Skeletal muscle tissue (tissue), 4 donors: ENCODE results near the gene DENND1C. TPM values are rescaled to one million over a fixed set of nuclear protein-coding genes. Genes with fewer than 3 reads are reported as not detected.
A peak's percentile ranks its signal among the peaks of the same experiment; 100 is the strongest.

Experiments
- H3K27ac ChIP-seq: one replicate; pipeline ENCODE4 v1.7.0; 2013; ENCODE audit warnings: mild to moderate bottlenecking, low read depth, low read length, inconsistent platforms
- H3K27me3 ChIP-seq, 3 donors: one replicate each; pipeline ENCODE4 v1.7.0; 2013; ENCODE audit warnings: low read length in 3 of 3; ENCODE audit not compliant: control insufficient read depth in 3 of 3, insufficient read depth in 3 of 3
- H3K36me3 ChIP-seq, 3 donors: one replicate each; pipeline ENCODE4 v1.7.0; 2013; ENCODE audit warnings: low read length in 3 of 3; ENCODE audit not compliant: control insufficient read depth in 3 of 3, insufficient read depth in 3 of 3
- H3K4me1 ChIP-seq, 3 donors: one replicate each; pipeline ENCODE4 v1.7.0; 2013; ENCODE audit warnings: low read length in 3 of 3, mild to moderate bottlenecking in 3 of 3; ENCODE audit not compliant: control insufficient read depth in 3 of 3, insufficient read depth in 3 of 3
- H3K4me3 ChIP-seq, 3 donors: one replicate each; pipeline ENCODE4 v1.7.0; 2013; ENCODE audit warnings: low read length in 3 of 3
- H3K9ac ChIP-seq, 3 donors: one replicate each; pipeline ENCODE4 v1.7.0; 2013; ENCODE audit warnings: low read length in 3 of 3, mild to moderate bottlenecking in 3 of 3, moderate library complexity in 2 of 3, low read depth in 1 of 3
- H3K9me3 ChIP-seq, 3 donors: one replicate each; pipeline ENCODE4 v1.7.0; 2013; ENCODE audit warnings: low read length in 3 of 3; ENCODE audit not compliant: control insufficient read depth in 3 of 3
- total RNA-seq: library from RNA; depleted of rRNA; stranded (reverse); fragments of >200 nt; gene quantifications from one replicate; pipeline ENCODE4 v1.2.3, GENCODE V29; 2014
- donor health status: Osteomylitis.

DENND1C gene
- total RNA-seq, 1 donor from 2014 or later, result not detected

DNA sequence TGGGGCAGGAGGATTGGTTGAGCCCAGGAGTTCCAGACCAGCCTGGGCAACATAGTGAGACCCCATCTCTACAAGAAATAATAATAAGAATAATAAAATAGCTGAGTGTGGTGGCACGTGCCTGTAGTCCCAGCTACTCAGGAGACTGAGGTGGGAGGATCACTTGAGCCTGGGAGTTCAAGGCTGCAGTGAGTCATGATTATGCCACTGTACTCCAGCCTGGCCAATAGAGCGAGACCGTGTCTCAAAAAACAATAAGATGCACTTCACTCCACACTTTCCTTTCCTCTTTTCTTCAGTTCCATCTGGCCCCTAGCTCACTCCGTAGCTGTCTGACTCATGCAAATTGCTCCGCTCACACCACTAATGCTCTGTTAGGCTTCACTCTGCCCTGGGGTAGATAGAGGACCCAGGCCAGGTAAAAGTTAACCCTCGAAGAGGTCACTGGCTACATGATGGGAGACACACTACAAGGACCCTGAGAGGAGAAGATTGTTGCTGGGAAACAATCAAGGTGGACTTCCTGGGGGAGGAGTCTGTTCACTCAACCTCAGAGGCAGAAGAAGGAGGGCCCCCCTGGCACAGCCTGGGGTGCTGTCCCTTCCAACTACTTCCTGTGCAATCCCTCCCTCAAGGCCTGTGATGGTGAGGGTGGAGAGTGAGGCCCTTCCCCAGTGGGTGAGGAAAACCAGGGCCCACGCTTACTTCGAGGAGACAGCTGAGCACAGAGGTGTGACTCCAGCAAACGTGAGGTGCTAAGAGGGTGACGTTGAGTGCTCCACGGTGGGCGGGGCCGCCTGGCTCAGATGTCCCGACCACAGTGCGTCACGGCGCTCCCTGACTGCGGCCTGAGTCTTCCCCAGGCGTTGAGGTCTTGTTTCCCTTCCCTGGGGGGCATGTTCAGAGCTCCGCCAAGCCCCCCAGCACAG is 40.4 kb upstream of the DENND1C start:
- no peak overlapping the region for H3K27ac ChIP-seq
- H3K4me1 ChIP-seq, result peaks cover 1 to 9% (median 5%) of the 10 kb centered on the region in 3 donors
- H3K4me3 ChIP-seq, result no peak overlapping the region

DNA sequence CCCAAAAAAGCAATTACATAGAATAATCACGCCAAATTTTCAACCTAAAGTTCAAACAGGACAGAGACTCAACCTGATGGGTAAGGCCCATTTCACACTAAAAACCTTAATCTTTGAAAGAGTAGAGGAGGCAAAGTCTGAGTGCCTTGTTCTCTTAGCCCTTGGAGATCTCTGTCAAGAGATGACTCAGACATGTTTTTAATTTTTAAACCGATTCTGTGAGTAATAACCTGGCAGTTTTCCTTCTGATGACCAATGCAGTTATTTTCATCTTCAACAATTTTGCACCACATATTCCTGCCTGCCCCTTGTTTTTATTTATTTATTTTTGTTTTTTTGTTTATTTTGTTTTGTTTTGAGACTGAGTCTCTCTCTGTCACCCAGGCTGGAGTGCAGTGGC is 37.7 kb upstream of the DENND1C start:
- Histone ChIP-seq H3K9ac (no peak overlapping the region), H3K4me1 (peaks cover 11 to 18% (median 13%) of the 10 kb centered on the region in 3 donors), H3K9me3 (no peaks in the 10 kb centered on the region), H3K4me3 (no peak overlapping the region), H3K27me3 (peaks cover 0 to 16% (median 0%) of the 10 kb centered on the region in 3 donors), H3K36me3 (no peaks in the 10 kb centered on the region), H3K27ac (no peak overlapping the region)

More for the DNA sequence above, 40.4 kb upstream of the DENND1C start:
- H3K36me3 ChIP-seq, result no peaks in the 10 kb centered on the region
- peaks cover 0 to 7% (median 0%) of the 10 kb centered on the region in 3 donors for H3K27me3 ChIP-seq
- H3K9ac ChIP-seq, result no peak overlapping the region
- H3K9me3 ChIP-seq, result no peaks in the 10 kb centered on the region

DNA sequence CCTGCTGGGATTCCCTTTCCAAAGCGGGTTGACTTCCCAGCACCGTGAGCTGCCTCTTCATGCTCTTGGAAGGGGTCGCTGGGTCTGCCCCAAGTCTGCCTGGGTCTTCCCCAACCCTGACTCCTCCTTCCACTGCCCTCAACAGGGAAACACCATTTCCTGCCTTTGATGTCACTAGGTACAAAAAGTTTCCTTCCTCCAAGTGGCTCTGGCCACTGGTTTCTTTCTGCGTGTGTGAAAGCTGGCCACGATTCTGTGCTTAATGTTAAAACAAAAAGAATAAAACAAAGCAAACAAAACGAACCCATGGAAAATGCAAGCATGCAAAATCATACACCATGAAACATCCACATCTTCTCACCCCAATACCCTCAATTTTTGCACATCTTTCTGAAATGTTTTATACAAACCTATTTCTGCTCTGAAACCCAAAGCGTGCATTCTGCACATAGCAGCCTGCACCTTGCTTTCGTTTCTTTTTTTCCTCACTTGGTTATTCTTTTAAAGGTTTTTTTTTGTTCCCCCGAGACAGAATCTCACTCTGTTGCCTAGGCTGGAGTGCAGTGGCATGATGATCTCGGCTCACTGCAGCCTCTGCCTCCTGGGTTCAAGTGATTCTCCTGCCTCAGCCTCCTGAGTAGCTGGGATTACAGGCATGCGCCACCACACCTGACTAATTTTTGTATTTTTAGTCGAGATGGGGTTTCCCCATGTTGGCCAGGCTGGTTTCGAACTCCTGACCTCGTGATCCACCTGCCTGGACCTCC is 36.7 kb upstream of the DENND1C start:
- peaks cover 0 to 16% (median 0%) of the 10 kb centered on the region in 3 donors for H3K27me3 ChIP-seq
- no peak overlapping the region for H3K9ac ChIP-seq
- H3K36me3 ChIP-seq, result no peaks in the 10 kb centered on the region
- H3K4me3 ChIP-seq, result no peak overlapping the region
- no peaks in the 10 kb centered on the region for H3K9me3 ChIP-seq
- peaks cover 11 to 18% (median 13%) of the 10 kb centered on the region in 3 donors for H3K4me1 ChIP-seq
- H3K27ac ChIP-seq, result no peak overlapping the region

DNA sequence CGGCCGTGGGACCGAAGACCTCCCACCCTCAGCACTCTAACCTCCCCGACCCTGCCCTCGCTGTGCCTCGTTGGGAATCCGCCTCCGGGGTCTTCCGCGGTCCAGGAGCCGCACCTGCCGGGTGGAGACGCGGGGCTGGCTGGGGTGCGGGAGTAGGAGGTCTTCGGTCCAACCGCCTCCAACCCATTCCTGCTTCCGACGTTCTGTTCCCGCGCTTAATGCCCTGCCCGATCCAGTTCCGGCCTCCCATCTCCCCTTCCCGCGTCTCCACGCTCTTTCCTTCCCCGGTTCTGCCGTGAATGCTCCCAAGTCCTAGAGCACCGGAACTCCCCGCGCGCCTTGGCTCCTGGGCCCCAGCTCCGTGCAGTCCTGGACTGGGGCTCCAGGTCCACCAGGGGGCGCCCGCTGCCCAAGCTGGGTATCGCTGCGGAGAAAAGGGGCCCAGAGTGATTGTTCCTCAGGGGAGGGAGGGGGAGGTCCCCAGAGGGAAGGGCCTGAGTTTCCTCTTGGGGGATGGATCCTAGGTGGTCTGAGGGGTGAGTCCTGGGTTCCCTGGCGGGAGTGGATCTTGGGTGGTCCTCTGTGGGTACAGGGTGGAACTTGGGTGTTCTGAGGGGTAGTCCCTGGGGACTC is 35.2 kb upstream of the DENND1C start:
- Histone ChIP-seq H3K36me3 (no peaks in the 10 kb centered on the region), H3K27me3 (peaks cover 0 to 14% (median 0%) of the 10 kb centered on the region in 3 donors), H3K9me3 (no peaks in the 10 kb centered on the region), H3K27ac (peak overlapping the region; percentile 58), H3K9ac (peak overlapping the region; percentile 77 to 81 (median 79)), H3K4me1 (peaks cover 11 to 18% (median 13%) of the 10 kb centered on the region in 3 donors), H3K4me3 (peak overlapping the region; percentile 79 to 89 (median 82))

DNA sequence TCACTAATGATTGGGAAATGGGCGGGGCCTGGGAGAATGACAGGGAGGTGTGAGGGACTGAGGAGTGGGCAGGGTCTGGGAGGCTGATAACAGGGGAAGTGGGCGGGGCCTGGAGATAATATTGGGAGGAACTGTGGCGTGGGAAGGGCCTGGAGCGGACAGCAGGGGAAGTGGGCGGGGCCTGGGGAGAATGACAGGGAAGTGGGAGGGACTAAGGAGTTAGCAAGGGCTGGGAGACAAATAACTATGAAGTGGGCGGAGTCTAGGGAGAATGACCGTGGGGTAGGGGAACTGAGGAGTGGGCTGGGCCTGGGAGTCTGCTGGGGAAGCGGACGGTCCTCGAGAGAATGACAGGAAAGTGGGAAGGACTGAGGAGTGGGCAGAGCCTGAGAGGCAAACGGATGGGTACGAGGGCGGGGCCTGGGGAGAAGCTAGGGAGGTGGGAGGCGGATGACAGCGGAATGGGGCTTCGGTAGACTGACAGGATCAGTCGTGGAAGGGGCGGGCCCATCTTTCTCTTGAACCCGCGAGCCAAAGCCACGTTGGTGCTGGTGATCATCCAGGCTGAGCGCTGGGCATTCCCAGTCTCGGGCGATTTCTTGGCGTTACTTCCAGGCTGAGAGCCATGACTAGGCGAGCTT is 34.6 kb upstream of the DENND1C start:
- Histone ChIP-seq H3K36me3 (no peaks in the 10 kb centered on the region), H3K9me3 (no peaks in the 10 kb centered on the region), H3K27ac (peak overlapping the region; percentile 58), H3K9ac (peak overlapping the region; percentile 77 to 81 (median 79)), H3K27me3 (peaks cover 0 to 14% (median 0%) of the 10 kb centered on the region in 3 donors), H3K4me3 (peak overlapping the region; percentile 79 to 89 (median 82)), H3K4me1 (peaks cover 11 to 18% (median 13%) of the 10 kb centered on the region in 3 donors)

DNA sequence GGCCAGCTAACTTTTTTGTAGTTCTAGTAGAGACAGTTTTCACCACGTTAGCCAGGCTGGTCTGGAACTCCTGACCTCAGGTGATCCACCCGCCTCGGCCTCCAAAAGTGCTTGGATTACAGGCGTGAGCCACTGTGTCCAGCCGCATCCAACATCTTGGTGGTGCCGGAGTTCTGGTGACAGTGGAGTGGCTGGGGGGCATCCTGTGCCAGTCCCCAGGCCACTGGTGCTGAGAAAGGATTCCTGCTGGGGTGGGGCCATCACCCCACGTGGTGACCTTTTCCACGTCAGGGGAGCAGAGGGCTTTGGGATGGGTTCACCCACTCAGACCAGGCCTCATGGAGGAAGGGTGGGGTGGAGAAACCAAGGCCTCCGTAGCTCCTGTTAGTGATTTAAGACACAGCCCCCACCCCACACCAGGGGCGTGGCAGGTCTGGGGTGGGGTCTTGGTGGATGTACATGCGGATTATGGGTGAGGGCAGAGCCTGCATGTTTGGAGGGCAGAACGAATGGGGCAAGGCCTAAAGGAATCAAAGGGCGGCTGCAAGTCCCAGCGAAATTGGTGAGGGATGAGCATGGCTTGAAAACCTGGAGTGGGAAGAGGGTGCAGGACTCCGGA is 33.4 kb upstream of the DENND1C start:
- Histone ChIP-seq H3K4me1 (peaks cover 11 to 18% (median 13%) of the 10 kb centered on the region in 3 donors), H3K36me3 (no peaks in the 10 kb centered on the region), H3K4me3 (no peak overlapping the region), H3K27ac (no peak overlapping the region), H3K9me3 (no peaks in the 10 kb centered on the region), H3K27me3 (peaks cover 0 to 9% (median 0%) of the 10 kb centered on the region in 3 donors), H3K9ac (no peak overlapping the region)

DNA sequence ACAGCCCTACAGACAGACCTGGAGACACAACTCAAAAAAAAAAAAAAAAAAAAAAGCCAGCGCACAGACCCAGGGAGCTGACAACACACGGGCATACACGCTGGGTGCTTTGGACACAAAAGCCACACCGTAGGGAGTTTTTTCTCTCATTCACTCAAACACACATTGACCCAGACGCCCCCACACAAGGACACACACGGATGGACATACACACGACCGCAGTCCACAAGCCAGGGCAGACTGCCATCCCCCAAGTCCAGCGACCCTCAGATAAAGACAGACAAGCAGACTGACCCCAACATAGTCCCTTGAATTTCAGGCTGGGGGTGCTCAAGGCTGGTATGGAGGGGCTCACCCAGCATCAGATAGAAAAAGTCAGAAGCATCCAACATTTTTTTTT is 32.5 kb upstream of the DENND1C start:
- no peak overlapping the region for H3K9ac ChIP-seq
- peaks cover 11 to 23% (median 13%) of the 10 kb centered on the region in 3 donors for H3K4me1 ChIP-seq
- H3K27me3 ChIP-seq, result peaks cover 0 to 9% (median 0%) of the 10 kb centered on the region in 3 donors
- H3K27ac ChIP-seq, result no peak overlapping the region
- no peak overlapping the region for H3K4me3 ChIP-seq
- no peaks in the 10 kb centered on the region for H3K36me3 ChIP-seq
- H3K9me3 ChIP-seq, result no peaks in the 10 kb centered on the region

DNA sequence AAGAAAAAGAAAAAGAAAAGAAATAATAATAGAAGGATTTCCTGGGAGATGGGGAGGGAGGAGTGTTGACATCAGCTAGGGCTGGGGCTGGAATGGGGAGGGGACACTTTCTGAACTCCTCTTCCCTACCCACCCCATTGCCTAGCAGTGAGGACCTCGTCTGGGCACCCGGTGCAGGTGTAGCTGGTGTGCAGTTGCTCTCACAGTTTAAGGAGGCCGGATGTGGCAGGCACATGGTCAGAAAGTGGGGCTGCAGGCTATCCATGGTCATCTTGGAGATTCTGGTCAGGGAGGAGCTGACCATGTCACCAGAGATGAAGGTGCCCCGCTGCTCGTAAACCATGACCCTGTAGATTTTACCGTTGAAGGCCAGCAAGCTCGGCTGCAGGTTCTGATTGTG is 29.0 kb upstream of the DENND1C start:
- Histone ChIP-seq H3K27me3 (no peaks in the 10 kb centered on the region), H3K9me3 (no peaks in the 10 kb centered on the region), H3K9ac (no peak overlapping the region), H3K4me1 (peaks cover 0 to 8% (median 0%) of the 10 kb centered on the region in 3 donors), H3K4me3 (no peak overlapping the region), H3K27ac (no peak overlapping the region), H3K36me3 (no peaks in the 10 kb centered on the region)
